Liver (tissue), 3 donors: ENCODE results near the gene LDB2.

Experiments
- CTCF ChIP-seq: fragments of 150-350 bp; IDR thresholded peaks from 2 replicates; pipeline ENCODE4 v1.5.1; 2017; ENCODE audit warnings: improper control_type of control experiment, low read depth, low read length; ENCODE audit not compliant: missing input control
- EGR1 ChIP-seq, 2 donors: IDR thresholded peaks; 2 replicates each; pipeline ENCODE4 v1.6.1; 2016 to 2018; ENCODE audit warnings: antibody characterized with exemption in 2 of 2, low read depth in 2 of 2
- HNF4A ChIP-seq, 2 donors: conservative IDR thresholded peaks; 2 replicates each; pipeline ENCODE4 v1.6.1; 2016; ENCODE audit warnings: antibody characterized with exemption in 2 of 2, mild to moderate bottlenecking in 2 of 2
- TAF1 ChIP-seq: conservative IDR thresholded peaks from 2 replicates; pipeline ENCODE4 v1.6.1; 2016; ENCODE audit warnings: antibody characterized with exemption, mild to moderate bottlenecking
- YY1 ChIP-seq: IDR thresholded peaks from 2 replicates; pipeline ENCODE4 v1.6.1; 2016; ENCODE audit warnings: antibody characterized with exemption, mild to moderate bottlenecking
- TF ChIP-seq, protein P1 (sequence below): IDR thresholded peaks from 2 replicates; pipeline ENCODE4 v1.6.1; 2016; ENCODE audit warnings: antibody characterized with exemption
- donor health status: healthy.
- donor health status: healthy.

DNA sequence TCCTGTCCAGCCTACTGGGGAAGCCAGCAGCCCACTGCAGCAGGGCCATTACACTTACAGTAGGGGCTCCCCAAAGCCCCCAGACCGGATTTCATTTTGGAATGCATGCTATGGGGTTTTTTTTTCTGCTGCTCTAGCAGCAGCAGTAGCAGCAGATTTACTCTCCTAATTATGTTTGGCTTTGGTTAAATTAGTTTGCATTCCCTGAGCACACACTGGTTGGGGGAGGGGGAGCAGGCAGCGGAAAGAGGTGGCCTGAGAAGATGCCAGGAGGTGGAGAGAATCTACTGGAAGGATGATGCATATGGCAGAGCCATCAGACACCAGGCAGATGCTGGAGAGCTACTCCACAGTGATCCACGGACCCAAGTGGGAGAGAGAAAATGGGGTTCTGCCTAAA is 109.6 kb downstream of the LDB2 start:
- TF ChIP-seq CTCF (no peak), EGR1 (IDR thresholded peaks at IDR 0.05; ENCODE audit: low read depth in 2 of 2) (no peak), TAF1 (no peak), HNF4A (conservative IDR thresholded peaks at IDR 0.05) (no peak), YY1 (no peak)
- TF ChIP-seq, protein P1, sequence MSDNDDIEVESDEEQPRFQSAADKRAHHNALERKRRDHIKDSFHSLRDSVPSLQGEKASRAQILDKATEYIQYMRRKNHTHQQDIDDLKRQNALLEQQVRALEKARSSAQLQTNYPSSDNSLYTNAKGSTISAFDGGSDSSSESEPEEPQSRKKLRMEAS, result no peak
